Activated CD4-positive, alpha-beta T cell treated with anti-CD3 and anti-CD28 coated beads, Interleukin-2, amount 50 U/mL, for 24 hours (primary cell): ENCODE measurements around the gene MRPL36.
"Not testable (repeated sequence)": the region's sequence is repeated elsewhere in the genome, so short reads cannot be mapped to it uniquely, and the experiment has no call there.

ENCODE experiments used
- DNase-seq, 2 donors: peaks; one replicate each; pipeline ENCODE4 v3.0.0-alpha.2; 2020; ENCODE audit warnings: low read depth in 1 of 2, low spot score in 1 of 2

MRPL36 gene

GRCh38 chr5:1815881-1816292 lies 16.2 kb upstream of the MRPL36 start:
- DNase-seq = no peak

DNA sequence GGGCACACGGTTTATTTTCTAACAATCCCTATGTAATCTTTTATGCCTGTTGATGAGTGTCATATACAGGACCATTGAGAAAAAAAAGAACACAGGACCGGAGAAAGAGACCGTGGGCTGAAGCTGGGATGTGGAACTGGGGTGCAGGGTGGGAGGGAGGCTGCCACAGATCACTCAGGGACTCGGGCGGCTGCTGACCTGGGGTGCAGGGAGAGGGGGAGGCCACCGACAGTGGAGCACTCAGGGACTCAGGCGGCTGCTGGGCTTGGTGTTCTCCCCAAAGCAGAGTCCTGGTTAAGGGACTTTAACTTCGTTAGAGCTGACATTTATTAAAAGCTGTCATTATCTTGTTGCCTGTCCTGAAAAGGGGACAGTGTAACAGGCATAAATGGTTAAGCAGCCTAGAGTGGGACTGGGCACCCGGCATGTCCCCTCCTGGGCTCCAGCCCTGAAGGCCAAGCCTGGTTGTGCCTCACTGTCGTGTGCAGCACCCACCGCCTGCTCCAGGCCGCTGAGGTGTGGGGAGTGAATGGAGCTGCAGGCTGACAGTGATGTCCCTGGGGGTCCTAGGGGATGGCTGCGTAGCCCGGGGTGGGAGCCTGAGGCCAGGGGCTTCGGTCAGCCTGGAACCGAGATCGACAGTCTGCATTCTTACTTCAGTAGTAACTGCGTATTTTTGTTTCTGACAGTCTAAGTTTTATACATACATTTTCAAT lies 15.6 kb upstream of the MRPL36 start:
- no peak for DNase-seq

- DNase-seq = no peak
These were observed 14.8 kb upstream of the MRPL36 start for GRCh38 chr5:1814183-1815020.

GRCh38 chr5:1810581-1811101 lies 11.0 kb upstream of the MRPL36 start:
- DNase-seq = no peak

DNA sequence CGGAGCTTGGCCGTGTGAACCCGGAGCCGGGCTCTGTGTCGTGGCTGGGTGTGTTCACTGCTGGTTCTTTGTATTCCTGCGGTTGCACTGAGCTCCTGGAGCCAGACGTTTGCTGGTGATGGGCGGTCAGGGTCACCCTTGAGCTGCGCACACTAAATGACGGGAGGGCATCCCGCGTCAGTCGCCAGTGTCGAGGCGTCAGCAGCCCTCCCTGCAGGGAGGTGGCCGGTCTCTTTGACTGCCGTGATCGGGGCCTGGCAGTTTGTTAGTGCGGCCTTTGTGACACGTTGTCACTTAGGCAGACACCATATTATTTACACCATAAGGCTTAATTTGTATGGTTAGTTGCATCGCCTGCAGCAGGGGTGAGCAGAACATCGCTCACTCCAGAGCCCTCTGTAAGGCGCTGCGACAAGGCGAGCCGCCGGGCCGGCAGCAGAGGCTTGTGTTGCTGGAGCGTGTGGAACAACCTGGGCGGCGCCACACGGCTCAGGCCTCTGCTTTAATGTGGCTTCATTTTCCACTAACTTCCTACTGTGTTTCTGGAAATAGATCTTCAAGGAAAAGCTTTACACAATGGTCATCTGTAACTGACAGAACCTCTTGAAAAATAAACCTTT lies 9.9 kb upstream of the MRPL36 start:
- no peak for DNase-seq

- DNase-seq = no peak
These were observed 8.8 kb upstream of the MRPL36 start for GRCh38 chr5:1808439-1808838.

DNA sequence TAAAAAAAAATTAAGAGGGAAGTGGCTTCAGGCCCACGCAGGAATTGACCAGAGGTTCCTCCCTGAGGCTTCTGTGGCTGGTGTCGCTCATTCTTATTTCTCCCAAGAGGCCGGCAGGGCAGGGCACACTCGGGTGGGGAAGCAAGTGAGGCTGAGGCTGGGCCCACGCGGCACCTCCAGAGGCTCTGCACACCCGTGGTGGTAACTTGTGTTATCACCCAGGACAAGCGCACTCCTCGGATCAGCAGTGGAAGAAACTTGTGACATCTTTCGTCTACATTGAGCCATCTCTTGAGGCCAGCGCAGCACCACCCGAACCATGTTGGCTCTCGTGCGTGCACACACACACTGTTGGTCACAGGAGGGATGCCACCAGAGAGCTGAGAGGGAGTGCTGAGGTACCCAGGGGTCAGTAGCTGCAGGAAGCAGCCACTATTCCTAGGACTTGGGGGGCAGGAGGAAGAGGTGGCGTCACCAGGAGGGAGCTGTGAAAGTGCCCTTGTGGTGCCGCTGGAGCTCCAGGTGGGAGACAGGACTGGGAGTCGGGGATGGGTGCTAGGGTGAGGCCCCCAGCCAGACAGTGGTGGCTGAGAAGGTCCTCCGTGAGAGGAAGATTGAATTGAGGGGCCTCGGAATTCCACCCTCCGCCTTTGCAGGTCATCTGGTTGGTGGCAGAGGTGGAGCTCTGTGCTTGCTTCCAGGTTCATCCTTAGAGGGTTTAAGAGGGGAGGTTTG lies 8.0 kb upstream of the MRPL36 start:
- no peak for DNase-seq

DNA sequence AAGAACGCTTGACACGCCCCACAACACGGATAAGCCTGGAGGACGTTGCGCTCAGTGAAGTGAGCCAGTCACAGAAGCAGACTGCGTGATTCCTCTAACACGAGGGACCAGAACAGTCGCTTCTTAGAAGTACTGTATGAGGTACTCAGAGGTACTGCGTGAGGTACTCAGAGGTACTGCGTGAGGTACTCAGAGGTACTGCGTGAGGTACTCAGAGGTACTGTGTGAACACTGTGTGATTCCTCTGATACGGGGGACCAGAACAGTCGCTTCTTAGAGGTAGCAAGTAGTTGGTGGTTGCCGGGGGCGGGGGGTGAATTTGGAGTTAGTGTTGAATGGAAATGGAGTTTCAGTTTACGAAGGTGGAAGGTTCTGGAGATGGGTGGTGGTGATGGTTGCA lies 7.3 kb upstream of the MRPL36 start:
- no peak for DNase-seq

DNA sequence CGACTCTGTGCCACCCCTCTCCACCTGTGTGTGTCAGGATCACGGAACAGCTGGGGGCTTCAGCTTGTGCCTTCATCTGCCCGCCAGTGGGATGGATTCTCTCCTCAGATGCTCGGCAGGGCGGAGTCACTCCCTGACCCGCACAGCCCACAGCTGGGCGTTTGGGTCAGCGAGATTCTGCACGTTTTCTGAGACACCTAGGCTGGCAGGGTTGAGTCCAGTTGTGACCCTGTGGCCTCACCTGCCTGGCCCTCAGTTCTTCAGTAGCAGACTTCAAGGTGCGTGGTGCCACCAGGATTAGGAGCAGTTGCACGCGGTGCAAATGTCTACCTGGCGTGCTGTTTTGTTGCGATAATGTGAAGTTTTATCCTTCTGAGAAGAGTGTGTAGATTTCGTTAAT lies 6.6 kb upstream of the MRPL36 start:
- DNase-seq = no peak

- no peak for DNase-seq
These were observed 6.1 kb upstream of the MRPL36 start for GRCh38 chr5:1805736-1806135.

GRCh38 chr5:1805326-1805725 lies 5.7 kb upstream of the MRPL36 start:
- no peak for DNase-seq

- no peak for DNase-seq
These were observed 4.5 kb upstream of the MRPL36 start for GRCh38 chr5:1804001-1804690.

- no peak for DNase-seq
These were observed 3.6 kb upstream of the MRPL36 start for GRCh38 chr5:1803192-1803591.

DNA sequence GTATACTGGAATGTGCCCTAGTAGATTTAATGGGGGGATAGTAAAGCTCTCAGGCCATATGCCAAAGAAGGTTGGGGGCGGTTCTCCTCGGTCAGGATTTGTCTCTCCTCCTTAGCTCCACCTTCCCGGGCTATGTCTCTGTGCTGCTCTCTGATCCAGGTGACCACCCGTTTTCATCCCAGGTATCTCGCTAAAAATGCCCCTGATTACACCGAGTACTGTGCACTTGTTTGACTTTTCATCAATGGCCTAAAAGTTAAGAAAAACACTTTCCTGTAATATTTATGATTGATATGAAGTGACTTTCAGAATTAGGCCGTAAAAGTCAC lies 2.3 kb upstream of the MRPL36 start:
- DNase-seq = no peak

GRCh38 chr5:1801222-1801966 lies 1.8 kb upstream of the MRPL36 start, which contains the start of gene NDUFS6:
Gene NDUFS6, plus strand, starts transcription at chr5:1801407. Its CDS starts 11 bp downstream, at chr5:1801418.
- DNase-seq = peak; percentile 57 to 72

DNA sequence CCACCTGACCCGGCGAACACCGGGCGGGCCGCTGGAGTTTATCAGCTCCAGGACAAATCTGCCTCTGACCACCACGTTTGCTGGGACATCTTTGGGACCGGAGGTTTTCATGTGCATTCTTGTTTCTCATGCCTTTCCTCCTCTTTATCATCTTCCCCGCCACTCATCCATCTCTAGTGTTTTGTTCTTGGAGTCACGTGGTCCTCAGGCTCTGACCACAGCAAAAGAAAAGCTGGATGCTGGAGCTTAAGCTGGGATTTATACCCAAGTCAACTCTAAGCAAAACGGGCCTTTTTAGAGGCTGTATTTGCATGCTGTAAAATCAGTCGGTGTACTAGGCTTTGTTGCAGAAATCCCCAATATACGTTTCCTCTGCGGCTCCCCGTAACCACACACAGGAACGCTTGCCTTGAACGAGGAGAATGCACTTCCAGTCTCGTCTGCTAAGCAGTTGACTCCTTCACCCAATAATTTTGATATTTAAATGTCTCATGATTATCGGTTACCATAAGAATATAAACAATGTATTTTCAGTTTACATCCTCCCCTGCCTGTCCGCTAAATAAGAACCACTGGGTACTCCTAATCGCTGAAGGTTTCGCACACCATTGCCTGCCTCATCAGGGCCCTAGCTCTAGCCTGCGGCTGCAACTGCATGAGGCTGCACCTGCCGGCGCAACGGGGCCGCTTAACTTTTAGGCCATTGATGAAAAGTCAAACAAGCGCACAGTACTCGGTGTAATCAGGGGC lies 1.0 kb upstream of the MRPL36 start:
- no peak for DNase-seq

DNA sequence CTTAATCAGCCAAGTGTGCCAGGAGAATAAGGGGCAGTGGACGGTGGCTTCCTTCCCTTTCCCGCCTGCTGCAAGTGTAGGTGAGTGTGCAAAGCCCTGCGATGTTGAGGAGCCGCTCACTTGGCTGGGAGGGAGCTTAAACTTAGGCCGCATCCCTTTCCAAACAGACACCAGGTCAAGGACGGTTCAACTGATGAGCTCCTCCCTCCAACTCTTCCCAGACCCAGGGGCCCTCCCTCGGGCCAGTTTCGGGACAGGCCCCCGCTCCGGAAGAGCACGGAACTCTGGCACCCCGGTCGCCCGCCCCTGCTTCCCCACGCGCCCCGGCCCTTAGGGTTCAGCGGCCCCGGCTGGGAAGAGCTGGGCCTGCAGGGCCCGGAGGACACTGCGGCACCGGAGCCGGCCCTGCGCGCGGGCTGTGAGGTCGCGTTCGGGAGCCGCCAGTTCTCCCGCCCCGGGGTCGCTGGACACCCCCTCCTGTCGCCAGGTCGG lies 481 bp downstream of the MRPL36 start:
- no peak for DNase-seq

DNA sequence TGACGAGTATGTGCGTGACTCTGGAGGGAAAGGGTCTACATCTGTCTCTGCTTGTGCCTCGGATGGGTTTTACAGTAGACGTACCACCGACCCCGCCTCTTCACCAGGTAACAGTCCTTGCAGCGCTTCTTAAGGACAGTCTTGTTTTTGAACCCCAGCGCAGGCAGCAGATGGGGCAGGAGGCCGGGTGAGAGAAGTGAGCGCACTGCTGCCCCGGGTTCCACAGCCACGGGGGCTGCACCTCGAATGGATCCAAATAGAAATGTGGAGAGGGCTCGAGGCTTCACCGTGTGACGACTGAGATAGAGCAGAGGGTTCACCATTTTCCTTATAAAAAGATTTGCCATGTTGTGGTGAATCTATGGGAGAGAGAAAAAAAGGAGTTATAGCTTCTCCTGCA lies 1.0 kb downstream of the MRPL36 start:
- DNase-seq = not testable (repeated sequence)

- DNase-seq = no peak
These were observed 1.8 kb downstream of the MRPL36 start for GRCh38 chr5:1797855-1798254.
